GM12892 (cell line): ENCODE measurements around the gene GPR31.
"Not testable (repeated sequence)": the region's sequence is repeated elsewhere in the genome, so short reads cannot be mapped to it uniquely, and the experiment has no call there.

ENCODE experiments used
- POLR2A ChIP-seq: IDR thresholded peaks from 2 replicates; pipeline ENCODE4 v1.6.1; 2011; ENCODE audit warnings: low read depth, low read length, control low read depth
- POLR2AphosphoS5 ChIP-seq: IDR thresholded peaks from 2 replicates; pipeline ENCODE4 v1.6.1; 2011; ENCODE audit warnings: low read depth, low read length, control low read depth

DNA sequence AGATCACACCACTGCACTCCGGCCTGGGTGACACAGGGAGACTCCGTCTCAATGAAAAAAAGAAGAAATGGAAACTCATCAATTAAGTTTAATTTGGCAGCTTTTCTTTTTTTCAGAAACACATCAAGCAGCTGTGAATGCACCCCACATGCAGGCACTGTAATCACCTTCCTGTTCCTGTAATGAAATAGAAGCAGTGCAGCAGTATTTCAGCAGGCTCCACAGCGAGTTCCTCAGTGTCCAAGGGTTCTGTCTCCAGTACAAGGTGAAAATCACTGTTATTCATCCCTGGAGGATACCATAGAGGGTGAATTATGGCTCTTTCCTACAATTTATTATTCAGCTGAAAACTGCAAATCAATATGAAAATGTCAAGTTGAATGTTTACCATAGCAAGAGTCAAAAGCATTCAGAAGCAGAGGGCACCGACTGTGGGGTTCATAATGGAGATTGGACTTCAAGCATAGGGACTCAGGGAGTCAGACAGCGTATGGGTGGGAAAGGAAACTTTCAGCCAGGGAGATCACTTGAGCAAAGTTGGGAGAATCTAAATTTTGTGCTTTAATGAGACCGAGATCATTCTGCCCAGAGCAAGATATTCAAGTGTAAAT lies 35.8 kb upstream of the GPR31 start:
- not testable (repeated sequence) for TF ChIP-seq POLR2AphosphoS5, POLR2A
